ENCODE data around the gene MRS2. TPM values are rescaled to one million over a fixed set of nuclear protein-coding genes. Genes with fewer than 3 reads are reported as not detected.

MRS2 gene
- total RNA-seq, 3 donors from 2014 or later = 20.3 to 34.0 (median 26.7) TPM

GRCh38 chr6:24385536-24386269 is 17.0 kb upstream of the MRS2 start:
- intact Hi-C loops (cut with DNase I; ENCODE audit: low total_unique reads) = no loop called here
- no peaks in the 10 kb centered on the region for H3K27me3 ChIP-seq

GRCh38 chr6:24387818-24388217 is 14.9 kb upstream of the MRS2 start:
- H3K4me1 ChIP-seq = no peaks in the 10 kb centered on the region
- no peak overlapping the region for H3K27ac ChIP-seq
- DNase-seq (ENCODE audit: low spot score in 2 of 2) = no peak
- intact Hi-C loops (cut with DNase I; ENCODE audit: low total_unique reads) = no loop called here
- no peaks in the 10 kb centered on the region for H3K36me3 ChIP-seq
- TF ChIP-seq CTCF (IDR thresholded peaks at IDR 0.05) (no peak), POLR2AphosphoS5 (IDR thresholded peaks at IDR 0.05) (no peak), POLR2A (IDR thresholded peaks at IDR 0.05) (no peak)
- H3K9me3 ChIP-seq = no peaks in the 10 kb centered on the region
- no peaks in the 10 kb centered on the region for H3K27me3 ChIP-seq
- no peak overlapping the region for H3K4me3 ChIP-seq

More at GRCh38 chr6:24385536-24386269, 17.0 kb upstream of the MRS2 start:
- Histone ChIP-seq H3K4me3 (no peak overlapping the region), H3K9me3 (no peaks in the 10 kb centered on the region), H3K27ac (no peak overlapping the region), H3K4me1 (no peaks in the 10 kb centered on the region), H3K36me3 (no peaks in the 10 kb centered on the region)
- TF ChIP-seq POLR2AphosphoS5 (IDR thresholded peaks at IDR 0.05) (no peak), CTCF (IDR thresholded peaks at IDR 0.05) (no peak), POLR2A (IDR thresholded peaks at IDR 0.05) (no peak)
- DNase-seq (ENCODE audit: low spot score in 2 of 2) = no peak

- Histone ChIP-seq H3K4me3 (no peak overlapping the region), H3K27ac (no peak overlapping the region), H3K4me1 (no peaks in the 10 kb centered on the region), H3K27me3 (no peaks in the 10 kb centered on the region), H3K9me3 (no peaks in the 10 kb centered on the region), H3K36me3 (no peaks in the 10 kb centered on the region)
- intact Hi-C loops (cut with DNase I; ENCODE audit: low total_unique reads) = no loop called here
- no peak for DNase-seq (ENCODE audit: low spot score in 2 of 2)
- TF ChIP-seq CTCF (IDR thresholded peaks at IDR 0.05) = no peak
- no peak for TF ChIP-seq POLR2A (IDR thresholded peaks at IDR 0.05)
- no peak for TF ChIP-seq POLR2AphosphoS5 (IDR thresholded peaks at IDR 0.05)
Measured at GRCh38 chr6:24391208-24391607, 11.5 kb upstream of the MRS2 start.

- no peaks in the 10 kb centered on the region for H3K36me3 ChIP-seq
- no peak overlapping the region for H3K27ac ChIP-seq
- no peaks in the 10 kb centered on the region for H3K27me3 ChIP-seq
- intact Hi-C loops (cut with DNase I; ENCODE audit: low total_unique reads) = no loop called here
- TF ChIP-seq CTCF (IDR thresholded peaks at IDR 0.05) (no peak), POLR2AphosphoS5 (IDR thresholded peaks at IDR 0.05) (no peak), POLR2A (IDR thresholded peaks at IDR 0.05) (no peak)
- H3K9me3 ChIP-seq = peaks cover 0 to 4% of the 10 kb centered on the region in 2 donors
- no peak overlapping the region for H3K4me3 ChIP-seq
- no peak for DNase-seq (ENCODE audit: low spot score in 2 of 2)
- H3K4me1 ChIP-seq = no peaks in the 10 kb centered on the region
Measured at GRCh38 chr6:24391756-24392405, 10.9 kb upstream of the MRS2 start.

- Histone ChIP-seq H3K27me3 (no peaks in the 10 kb centered on the region), H3K4me1 (no peaks in the 10 kb centered on the region), H3K4me3 (no peak overlapping the region), H3K9me3 (peaks cover 0 to 4% of the 10 kb centered on the region in 2 donors), H3K27ac (peak overlapping the region in 1 of 2 donors; percentile 73), H3K36me3 (no peaks in the 10 kb centered on the region)
- intact Hi-C loops (cut with DNase I; ENCODE audit: low total_unique reads) = no loop called here
- no peak for TF ChIP-seq CTCF (IDR thresholded peaks at IDR 0.05)
- TF ChIP-seq POLR2AphosphoS5 (IDR thresholded peaks at IDR 0.05) = no peak
- TF ChIP-seq POLR2A (IDR thresholded peaks at IDR 0.05) = no peak
- no peak for DNase-seq (ENCODE audit: low spot score in 2 of 2)
Measured at GRCh38 chr6:24394061-24394779, 8.5 kb upstream of the MRS2 start.

All from breast epithelium (tissue), 4 donors.